ENCODE results near the gene CPOX. TPM values are rescaled to one million over a fixed set of nuclear protein-coding genes. Genes with fewer than 3 reads are reported as not detected.

The CPOX gene
- total and polyA plus RNA-seq, 2 experiments from 2014 or later: 13.3 to 38.3 TPM

DNA sequence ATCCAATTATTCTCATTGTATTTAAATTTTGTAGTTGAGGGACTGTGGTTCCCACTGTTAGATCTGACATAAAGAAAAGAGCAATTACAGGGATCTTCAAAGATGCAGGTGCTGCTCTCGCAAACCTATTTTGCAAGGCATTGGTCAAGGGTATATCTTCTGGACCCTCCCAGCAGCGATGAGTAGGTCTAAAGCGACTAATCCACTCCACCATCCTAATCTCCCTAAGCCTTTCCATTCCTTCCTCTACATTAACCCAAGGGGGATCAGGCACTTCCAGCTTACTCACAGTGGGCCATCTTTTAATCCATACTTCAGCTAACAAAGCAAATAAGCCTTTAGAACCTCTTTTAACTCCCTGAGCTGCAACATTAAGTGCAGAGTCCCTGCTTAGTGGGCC is 37.0 kb upstream of the CPOX start:
- Histone ChIP-seq H3K4me1 (ENCODE audit: insufficient read depth) (no peaks in the 10 kb centered on the region), H2AFZ (no peak overlapping the region), H3K27me3 (ENCODE audit: insufficient read depth) (no peaks in the 10 kb centered on the region), H3K27ac (ENCODE audit: low read depth) (no peak overlapping the region), H3K9me2 (ENCODE audit: insufficient read depth) (peaks cover 18% of the 10 kb centered on the region), H4K20me1 (replicated peaks; ENCODE audit: insufficient read depth) (no peaks in the 10 kb centered on the region), H3K4me2 (no peak overlapping the region), H3F3A (replicated peaks; ENCODE audit: low read depth) (no peaks in the 10 kb centered on the region), H3K36me3 (ENCODE audit: insufficient read depth) (no peaks in the 10 kb centered on the region), H3K79me2 (replicated peaks; ENCODE audit: insufficient read depth) (no peaks in the 10 kb centered on the region), H3K4me3 (no peak overlapping the region)
- TF ChIP-seq, protein P1, sequence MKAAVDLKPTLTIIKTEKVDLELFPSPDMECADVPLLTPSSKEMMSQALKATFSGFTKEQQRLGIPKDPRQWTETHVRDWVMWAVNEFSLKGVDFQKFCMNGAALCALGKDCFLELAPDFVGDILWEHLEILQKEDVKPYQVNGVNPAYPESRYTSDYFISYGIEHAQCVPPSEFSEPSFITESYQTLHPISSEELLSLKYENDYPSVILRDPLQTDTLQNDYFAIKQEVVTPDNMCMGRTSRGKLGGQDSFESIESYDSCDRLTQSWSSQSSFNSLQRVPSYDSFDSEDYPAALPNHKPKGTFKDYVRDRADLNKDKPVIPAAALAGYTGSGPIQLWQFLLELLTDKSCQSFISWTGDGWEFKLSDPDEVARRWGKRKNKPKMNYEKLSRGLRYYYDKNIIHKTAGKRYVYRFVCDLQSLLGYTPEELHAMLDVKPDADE (IDR thresholded peaks at IDR 0.05): no peak
- TF ChIP-seq ZNF114 (CRISPR knock-in tag; IDR thresholded peaks at IDR 0.05) (no peak), EZH2 (IDR thresholded peaks at IDR 0.05; ENCODE audit: low read depth, unreplicated experiment) (no peak), STAT1 (IDR thresholded peaks at IDR 0.05; ENCODE audit: unreplicated experiment) (no peak), POLR2AphosphoS5 (IDR thresholded peaks at IDR 0.05; ENCODE audit: low read depth) (no peak), EZH2phosphoT487 (IDR thresholded peaks at IDR 0.05; ENCODE audit: unreplicated experiment) (no peak), JUNB (IDR thresholded peaks at IDR 0.05; ENCODE audit: unreplicated experiment) (no peak), CREB1 (CRISPR knock-in tag; IDR thresholded peaks at IDR 0.05; ENCODE audit: low read depth) (no peak), ZNF331 (CRISPR knock-in tag; IDR thresholded peaks at IDR 0.05; ENCODE audit: low read depth) (no peak), NANOG (IDR thresholded peaks at IDR 0.05; ENCODE audit: borderline replicate concordance) (no peak)
- TF ChIP-seq, protein P2, sequence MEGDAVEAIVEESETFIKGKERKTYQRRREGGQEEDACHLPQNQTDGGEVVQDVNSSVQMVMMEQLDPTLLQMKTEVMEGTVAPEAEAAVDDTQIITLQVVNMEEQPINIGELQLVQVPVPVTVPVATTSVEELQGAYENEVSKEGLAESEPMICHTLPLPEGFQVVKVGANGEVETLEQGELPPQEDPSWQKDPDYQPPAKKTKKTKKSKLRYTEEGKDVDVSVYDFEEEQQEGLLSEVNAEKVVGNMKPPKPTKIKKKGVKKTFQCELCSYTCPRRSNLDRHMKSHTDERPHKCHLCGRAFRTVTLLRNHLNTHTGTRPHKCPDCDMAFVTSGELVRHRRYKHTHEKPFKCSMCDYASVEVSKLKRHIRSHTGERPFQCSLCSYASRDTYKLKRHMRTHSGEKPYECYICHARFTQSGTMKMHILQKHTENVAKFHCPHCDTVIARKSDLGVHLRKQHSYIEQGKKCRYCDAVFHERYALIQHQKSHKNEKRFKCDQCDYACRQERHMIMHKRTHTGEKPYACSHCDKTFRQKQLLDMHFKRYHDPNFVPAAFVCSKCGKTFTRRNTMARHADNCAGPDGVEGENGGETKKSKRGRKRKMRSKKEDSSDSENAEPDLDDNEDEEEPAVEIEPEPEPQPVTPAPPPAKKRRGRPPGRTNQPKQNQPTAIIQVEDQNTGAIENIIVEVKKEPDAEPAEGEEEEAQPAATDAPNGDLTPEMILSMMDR (conservative IDR thresholded peaks at IDR 0.05; ENCODE audit: low read depth in 2 of 2): no peak
- TF ChIP-seq, protein P3, sequence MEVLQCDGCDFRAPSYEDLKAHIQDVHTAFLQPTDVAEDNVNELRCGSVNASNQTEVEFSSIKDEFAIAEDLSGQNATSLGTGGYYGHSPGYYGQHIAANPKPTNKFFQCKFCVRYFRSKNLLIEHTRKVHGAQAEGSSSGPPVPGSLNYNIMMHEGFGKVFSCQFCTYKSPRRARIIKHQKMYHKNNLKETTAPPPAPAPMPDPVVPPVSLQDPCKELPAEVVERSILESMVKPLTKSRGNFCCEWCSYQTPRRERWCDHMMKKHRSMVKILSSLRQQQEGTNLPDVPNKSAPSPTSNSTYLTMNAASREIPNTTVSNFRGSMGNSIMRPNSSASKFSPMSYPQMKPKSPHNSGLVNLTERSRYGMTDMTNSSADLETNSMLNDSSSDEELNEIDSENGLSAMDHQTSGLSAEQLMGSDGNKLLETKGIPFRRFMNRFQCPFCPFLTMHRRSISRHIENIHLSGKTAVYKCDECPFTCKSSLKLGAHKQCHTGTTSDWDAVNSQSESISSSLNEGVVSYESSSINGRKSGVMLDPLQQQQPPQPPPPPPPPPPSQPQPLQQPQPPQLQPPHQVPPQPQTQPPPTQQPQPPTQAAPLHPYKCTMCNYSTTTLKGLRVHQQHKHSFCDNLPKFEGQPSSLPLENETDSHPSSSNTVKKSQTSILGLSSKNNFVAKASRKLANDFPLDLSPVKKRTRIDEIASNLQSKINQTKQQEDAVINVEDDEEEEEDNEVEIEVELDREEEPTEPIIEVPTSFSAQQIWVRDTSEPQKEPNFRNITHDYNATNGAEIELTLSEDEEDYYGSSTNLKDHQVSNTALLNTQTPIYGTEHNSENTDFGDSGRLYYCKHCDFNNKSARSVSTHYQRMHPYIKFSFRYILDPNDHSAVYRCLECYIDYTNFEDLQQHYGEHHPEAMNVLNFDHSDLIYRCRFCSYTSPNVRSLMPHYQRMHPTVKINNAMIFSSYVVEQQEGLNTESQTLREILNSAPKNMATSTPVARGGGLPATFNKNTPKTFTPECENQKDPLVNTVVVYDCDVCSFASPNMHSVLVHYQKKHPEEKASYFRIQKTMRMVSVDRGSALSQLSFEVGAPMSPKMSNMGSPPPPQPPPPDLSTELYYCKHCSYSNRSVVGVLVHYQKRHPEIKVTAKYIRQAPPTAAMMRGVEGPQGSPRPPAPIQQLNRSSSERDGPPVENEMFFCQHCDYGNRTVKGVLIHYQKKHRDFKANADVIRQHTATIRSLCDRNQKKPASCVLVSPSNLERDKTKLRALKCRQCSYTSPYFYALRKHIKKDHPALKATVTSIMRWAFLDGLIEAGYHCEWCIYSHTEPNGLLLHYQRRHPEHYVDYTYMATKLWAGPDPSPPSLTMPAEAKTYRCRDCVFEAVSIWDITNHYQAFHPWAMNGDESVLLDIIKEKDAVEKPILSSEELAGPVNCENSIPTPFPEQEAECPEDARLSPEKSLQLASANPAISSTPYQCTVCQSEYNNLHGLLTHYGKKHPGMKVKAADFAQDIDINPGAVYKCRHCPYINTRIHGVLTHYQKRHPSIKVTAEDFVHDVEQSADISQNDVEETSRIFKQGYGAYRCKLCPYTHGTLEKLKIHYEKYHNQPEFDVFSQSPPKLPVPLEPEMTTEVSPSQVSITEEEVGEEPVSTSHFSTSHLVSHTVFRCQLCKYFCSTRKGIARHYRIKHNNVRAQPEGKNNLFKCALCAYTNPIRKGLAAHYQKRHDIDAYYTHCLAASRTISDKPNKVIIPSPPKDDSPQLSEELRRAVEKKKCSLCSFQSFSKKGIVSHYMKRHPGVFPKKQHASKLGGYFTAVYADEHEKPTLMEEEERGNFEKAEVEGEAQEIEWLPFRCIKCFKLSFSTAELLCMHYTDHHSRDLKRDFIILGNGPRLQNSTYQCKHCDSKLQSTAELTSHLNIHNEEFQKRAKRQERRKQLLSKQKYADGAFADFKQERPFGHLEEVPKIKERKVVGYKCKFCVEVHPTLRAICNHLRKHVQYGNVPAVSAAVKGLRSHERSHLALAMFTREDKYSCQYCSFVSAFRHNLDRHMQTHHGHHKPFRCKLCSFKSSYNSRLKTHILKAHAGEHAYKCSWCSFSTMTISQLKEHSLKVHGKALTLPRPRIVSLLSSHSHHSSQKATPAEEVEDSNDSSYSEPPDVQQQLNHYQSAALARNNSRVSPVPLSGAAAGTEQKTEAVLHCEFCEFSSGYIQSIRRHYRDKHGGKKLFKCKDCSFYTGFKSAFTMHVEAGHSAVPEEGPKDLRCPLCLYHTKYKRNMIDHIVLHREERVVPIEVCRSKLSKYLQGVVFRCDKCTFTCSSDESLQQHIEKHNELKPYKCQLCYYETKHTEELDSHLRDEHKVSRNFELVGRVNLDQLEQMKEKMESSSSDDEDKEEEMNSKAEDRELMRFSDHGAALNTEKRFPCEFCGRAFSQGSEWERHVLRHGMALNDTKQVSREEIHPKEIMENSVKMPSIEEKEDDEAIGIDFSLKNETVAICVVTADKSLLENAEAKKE (CRISPR knock-in tag; IDR thresholded peaks at IDR 0.05): no peak
- TF ChIP-seq, protein P4, sequence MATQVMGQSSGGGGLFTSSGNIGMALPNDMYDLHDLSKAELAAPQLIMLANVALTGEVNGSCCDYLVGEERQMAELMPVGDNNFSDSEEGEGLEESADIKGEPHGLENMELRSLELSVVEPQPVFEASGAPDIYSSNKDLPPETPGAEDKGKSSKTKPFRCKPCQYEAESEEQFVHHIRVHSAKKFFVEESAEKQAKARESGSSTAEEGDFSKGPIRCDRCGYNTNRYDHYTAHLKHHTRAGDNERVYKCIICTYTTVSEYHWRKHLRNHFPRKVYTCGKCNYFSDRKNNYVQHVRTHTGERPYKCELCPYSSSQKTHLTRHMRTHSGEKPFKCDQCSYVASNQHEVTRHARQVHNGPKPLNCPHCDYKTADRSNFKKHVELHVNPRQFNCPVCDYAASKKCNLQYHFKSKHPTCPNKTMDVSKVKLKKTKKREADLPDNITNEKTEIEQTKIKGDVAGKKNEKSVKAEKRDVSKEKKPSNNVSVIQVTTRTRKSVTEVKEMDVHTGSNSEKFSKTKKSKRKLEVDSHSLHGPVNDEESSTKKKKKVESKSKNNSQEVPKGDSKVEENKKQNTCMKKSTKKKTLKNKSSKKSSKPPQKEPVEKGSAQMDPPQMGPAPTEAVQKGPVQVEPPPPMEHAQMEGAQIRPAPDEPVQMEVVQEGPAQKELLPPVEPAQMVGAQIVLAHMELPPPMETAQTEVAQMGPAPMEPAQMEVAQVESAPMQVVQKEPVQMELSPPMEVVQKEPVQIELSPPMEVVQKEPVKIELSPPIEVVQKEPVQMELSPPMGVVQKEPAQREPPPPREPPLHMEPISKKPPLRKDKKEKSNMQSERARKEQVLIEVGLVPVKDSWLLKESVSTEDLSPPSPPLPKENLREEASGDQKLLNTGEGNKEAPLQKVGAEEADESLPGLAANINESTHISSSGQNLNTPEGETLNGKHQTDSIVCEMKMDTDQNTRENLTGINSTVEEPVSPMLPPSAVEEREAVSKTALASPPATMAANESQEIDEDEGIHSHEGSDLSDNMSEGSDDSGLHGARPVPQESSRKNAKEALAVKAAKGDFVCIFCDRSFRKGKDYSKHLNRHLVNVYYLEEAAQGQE (IDR thresholded peaks at IDR 0.05; ENCODE audit: unreplicated experiment): no peak
- Mint-ChIP-seq H3K9me3 (no peaks in the 10 kb centered on the region), H3K27ac (no peak overlapping the region), H3K4me3 (no peak overlapping the region), H3K27me3 (ENCODE audit: insufficient read depth, low read depth, poor library complexity) (no peaks in the 10 kb centered on the region), H3K4me1 (peaks cover 4% of the 10 kb centered on the region; the same call in 1 of the 3 replicates), H3K36me3 (ENCODE audit: low read depth) (no peaks in the 10 kb centered on the region)
- no peak for DNase-seq (ENCODE audit: low spot score)
- ATAC-seq: no peak

All from GM23338 (cell line).